ENCODE results near the gene AFDN.

The AFDN gene

DNA sequence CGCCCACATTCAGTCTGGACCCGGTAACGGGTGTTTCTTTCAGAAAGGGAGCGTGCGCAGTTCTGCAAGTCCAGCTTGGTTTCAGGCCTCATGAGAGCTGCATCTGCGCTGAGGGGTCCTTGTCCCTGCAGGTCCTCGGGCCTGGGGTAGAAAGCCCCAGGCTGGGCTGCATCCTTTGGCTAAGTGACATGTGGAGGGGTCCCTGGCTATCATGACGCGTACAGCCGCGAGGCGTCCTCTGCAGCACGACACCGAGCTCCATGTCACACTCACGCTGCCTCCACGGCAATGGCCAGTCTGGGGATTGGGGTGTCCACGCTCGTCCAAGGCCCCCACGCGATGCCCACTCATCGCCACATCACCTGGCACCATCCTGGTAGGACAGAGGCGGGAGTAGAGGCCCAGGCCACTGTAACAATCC is 169.0 kb downstream of the AFDN start:
- no peaks in the 10 kb centered on the region for H3K36me3 ChIP-seq (replicated peaks; ENCODE audit: insufficient read depth, low read length)
- DNase-seq = no peak
- H4K20me1 ChIP-seq (ENCODE audit: insufficient read depth, low read length) = no peaks in the 10 kb centered on the region
- no peaks in the 10 kb centered on the region for H3F3A ChIP-seq (ENCODE audit: insufficient read depth, low read length)
- no peaks in the 10 kb centered on the region for H3K27me3 ChIP-seq (replicated peaks; ENCODE audit: insufficient read depth, low read length)
- no peaks in the 10 kb centered on the region for H3K9me3 ChIP-seq (replicated peaks; ENCODE audit: insufficient read depth, low read length)
- no peak overlapping the region for H3K9ac ChIP-seq (ENCODE audit: low read length)
- TF ChIP-seq, protein P1, sequence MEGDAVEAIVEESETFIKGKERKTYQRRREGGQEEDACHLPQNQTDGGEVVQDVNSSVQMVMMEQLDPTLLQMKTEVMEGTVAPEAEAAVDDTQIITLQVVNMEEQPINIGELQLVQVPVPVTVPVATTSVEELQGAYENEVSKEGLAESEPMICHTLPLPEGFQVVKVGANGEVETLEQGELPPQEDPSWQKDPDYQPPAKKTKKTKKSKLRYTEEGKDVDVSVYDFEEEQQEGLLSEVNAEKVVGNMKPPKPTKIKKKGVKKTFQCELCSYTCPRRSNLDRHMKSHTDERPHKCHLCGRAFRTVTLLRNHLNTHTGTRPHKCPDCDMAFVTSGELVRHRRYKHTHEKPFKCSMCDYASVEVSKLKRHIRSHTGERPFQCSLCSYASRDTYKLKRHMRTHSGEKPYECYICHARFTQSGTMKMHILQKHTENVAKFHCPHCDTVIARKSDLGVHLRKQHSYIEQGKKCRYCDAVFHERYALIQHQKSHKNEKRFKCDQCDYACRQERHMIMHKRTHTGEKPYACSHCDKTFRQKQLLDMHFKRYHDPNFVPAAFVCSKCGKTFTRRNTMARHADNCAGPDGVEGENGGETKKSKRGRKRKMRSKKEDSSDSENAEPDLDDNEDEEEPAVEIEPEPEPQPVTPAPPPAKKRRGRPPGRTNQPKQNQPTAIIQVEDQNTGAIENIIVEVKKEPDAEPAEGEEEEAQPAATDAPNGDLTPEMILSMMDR (IDR thresholded peaks at IDR 0.05; ENCODE audit: low read length) = no peak
- no peak for TF ChIP-seq EZH2phosphoT487 (IDR thresholded peaks at IDR 0.05; ENCODE audit: low read length)
- no peak for TF ChIP-seq EZH2 (optimal IDR thresholded peaks at IDR 0.05; ENCODE audit: low read depth, low read length)
- no peaks in the 10 kb centered on the region for H3K9me2 ChIP-seq (replicated peaks; ENCODE audit: insufficient read depth, low read length)
- no peak overlapping the region for H3K27ac ChIP-seq (ENCODE audit: low read length)
- no peak overlapping the region for H3K4me2 ChIP-seq (ENCODE audit: low read depth, low read length)
- H3K79me2 ChIP-seq (ENCODE audit: low read length) = no peaks in the 10 kb centered on the region
- H3K4me1 ChIP-seq (ENCODE audit: low read length) = no peaks in the 10 kb centered on the region
- H3K4me3 ChIP-seq (ENCODE audit: low read length) = no peak overlapping the region
- no peak overlapping the region for H2AFZ ChIP-seq (ENCODE audit: low read length)

DNA sequence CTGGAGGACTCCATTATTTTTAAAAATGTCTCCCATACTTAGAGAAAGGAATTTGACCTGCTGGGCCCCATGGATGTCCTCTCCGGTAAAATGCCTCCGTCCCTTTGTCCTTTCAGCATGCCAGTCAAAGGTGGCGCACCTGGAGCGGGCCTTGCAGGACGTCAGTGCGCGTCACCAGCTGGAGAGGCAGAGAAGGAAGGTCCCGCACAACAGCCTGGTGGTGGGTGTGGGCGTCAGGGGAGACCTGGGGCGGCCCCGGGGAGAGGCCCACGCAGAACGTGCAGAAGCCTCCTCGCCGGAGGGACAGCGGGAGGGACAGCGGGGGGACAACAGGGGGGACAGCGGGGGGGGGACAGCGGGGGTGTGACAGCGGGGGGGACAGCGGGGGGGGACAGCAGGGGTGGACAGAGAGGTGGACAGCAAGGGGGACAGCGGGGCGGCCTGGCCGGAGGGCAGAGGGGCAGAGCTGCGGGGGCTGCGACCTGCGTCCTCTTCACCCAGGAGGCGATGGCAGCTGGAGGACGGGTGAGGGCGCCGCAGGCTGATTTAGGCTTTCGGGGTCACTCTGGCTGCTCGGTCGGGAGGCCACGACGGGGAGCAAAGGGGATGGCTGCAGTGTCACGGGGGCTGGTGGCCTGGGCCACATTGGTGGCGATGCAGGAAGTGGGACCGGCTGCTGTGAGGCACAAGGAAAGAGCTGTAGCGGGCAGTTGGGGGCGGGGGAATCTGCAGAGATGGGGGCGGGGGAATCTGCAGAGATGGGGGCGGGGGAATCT is 169.9 kb downstream of the AFDN start:
- no peaks in the 10 kb centered on the region for H3K9me3 ChIP-seq (replicated peaks; ENCODE audit: insufficient read depth, low read length)
- H3K9me2 ChIP-seq (replicated peaks; ENCODE audit: insufficient read depth, low read length) = no peaks in the 10 kb centered on the region
- no peaks in the 10 kb centered on the region for H3K79me2 ChIP-seq (ENCODE audit: low read length)
- H2AFZ ChIP-seq (ENCODE audit: low read length) = no peak overlapping the region
- H3K27me3 ChIP-seq (replicated peaks; ENCODE audit: insufficient read depth, low read length) = no peaks in the 10 kb centered on the region
- no peaks in the 10 kb centered on the region for H4K20me1 ChIP-seq (ENCODE audit: insufficient read depth, low read length)
- no peaks in the 10 kb centered on the region for H3F3A ChIP-seq (ENCODE audit: insufficient read depth, low read length)
- H3K27ac ChIP-seq (ENCODE audit: low read length) = no peak overlapping the region
- no peaks in the 10 kb centered on the region for H3K36me3 ChIP-seq (replicated peaks; ENCODE audit: insufficient read depth, low read length)
- H3K4me2 ChIP-seq (ENCODE audit: low read depth, low read length) = no peak overlapping the region
- H3K9ac ChIP-seq (ENCODE audit: low read length) = no peak overlapping the region
- TF ChIP-seq EZH2phosphoT487 (IDR thresholded peaks at IDR 0.05; ENCODE audit: low read length) (no peak), EZH2 (optimal IDR thresholded peaks at IDR 0.05; ENCODE audit: low read depth, low read length) (no peak)
- TF ChIP-seq, protein P1 (IDR thresholded peaks at IDR 0.05; ENCODE audit: low read length) = no peak
- H3K4me1 ChIP-seq (ENCODE audit: low read length) = no peaks in the 10 kb centered on the region
- DNase-seq = no peak
- H3K4me3 ChIP-seq (ENCODE audit: low read length) = no peak overlapping the region

DNA sequence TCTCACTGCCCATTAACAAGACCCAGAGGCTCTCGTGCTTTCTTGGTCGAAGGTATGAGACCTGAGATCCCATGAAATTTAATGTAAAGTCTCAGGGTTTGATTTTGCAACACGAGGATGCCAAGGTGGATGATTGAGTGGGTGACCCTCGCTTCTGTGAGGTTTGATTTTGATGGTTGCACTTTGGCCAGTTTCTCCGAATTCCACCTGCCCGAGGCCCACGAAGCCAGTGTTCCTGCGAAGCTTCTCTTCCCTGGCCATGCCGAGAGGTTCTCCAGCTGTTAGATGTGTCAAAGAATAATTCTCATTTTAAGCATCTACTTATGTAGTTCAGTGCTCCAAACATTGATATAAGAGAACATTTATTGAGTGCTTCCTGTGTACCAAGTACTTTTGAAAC is 170.9 kb downstream of the AFDN start, which contains the start of gene KIF25:
Gene KIF25 (plus strand): TSS at position 30 of the 400 bp plus-strand sequence. CDS start 31,915 bp downstream, outside the sequence.
- no peak within 1 kb of the TSS for H3K27ac ChIP-seq (ENCODE audit: low read length)
- H2AFZ ChIP-seq (ENCODE audit: low read length) = no peak within 1 kb of the TSS
- H3K9ac ChIP-seq (ENCODE audit: low read length) = no peak within 1 kb of the TSS
- no peaks in the 10 kb centered on the region for H3K79me2 ChIP-seq (ENCODE audit: low read length)
- no peaks in the 10 kb centered on the region for H3K4me1 ChIP-seq (ENCODE audit: low read length)
- no peaks in the 10 kb centered on the region for H3K9me2 ChIP-seq (replicated peaks; ENCODE audit: insufficient read depth, low read length)
- no peak within 1 kb of the TSS for H3K4me3 ChIP-seq (ENCODE audit: low read length)
- no peak for DNase-seq
- no peaks in the 10 kb centered on the region for H3K27me3 ChIP-seq (replicated peaks; ENCODE audit: insufficient read depth, low read length)
- H3K36me3 ChIP-seq (replicated peaks; ENCODE audit: insufficient read depth, low read length) = no peaks in the 10 kb centered on the region
- no peaks in the 10 kb centered on the region for H3F3A ChIP-seq (ENCODE audit: insufficient read depth, low read length)
- no peaks in the 10 kb centered on the region for H3K9me3 ChIP-seq (replicated peaks; ENCODE audit: insufficient read depth, low read length)
- TF ChIP-seq, protein P1 (IDR thresholded peaks at IDR 0.05; ENCODE audit: low read length) = no peak
- TF ChIP-seq EZH2 (optimal IDR thresholded peaks at IDR 0.05; ENCODE audit: low read depth, low read length) (no peak), EZH2phosphoT487 (IDR thresholded peaks at IDR 0.05; ENCODE audit: low read length) (no peak)
- H3K4me2 ChIP-seq (ENCODE audit: low read depth, low read length) = no peak within 1 kb of the TSS
- no peaks in the 10 kb centered on the region for H4K20me1 ChIP-seq (ENCODE audit: insufficient read depth, low read length)

All from MM.1S (cell line).